ENCODE results near the gene RAI2.

The RAI2 gene

DNA sequence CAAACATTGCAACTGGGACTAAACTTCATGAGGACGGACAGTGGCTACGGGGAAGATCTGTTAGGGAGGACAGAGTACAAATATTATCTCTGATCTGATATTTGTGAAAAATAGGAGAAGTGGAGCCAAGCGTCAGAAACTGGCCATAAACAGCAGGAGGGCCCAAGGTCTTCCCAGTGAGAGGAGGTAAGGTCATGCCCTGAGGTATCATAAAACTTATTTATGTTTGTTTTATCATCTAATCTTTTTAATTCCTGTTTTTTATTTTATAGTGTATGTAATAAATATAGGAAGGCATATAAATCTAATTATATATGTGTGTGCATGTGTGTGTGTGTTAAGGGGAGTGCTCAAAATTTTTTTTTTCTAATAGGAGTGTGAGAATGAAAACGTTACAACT lies 51.8 kb downstream of the RAI2 start:
- no peaks in the 10 kb centered on the region for H3K4me1 ChIP-seq (ENCODE audit: control insufficient read depth, insufficient read depth, low read length)
- no peaks in the 10 kb centered on the region for H3K9me3 ChIP-seq (ENCODE audit: control insufficient read depth, insufficient read depth, low read depth, low read length)
- ChIA-PET CTCF (interaction anchor here (0.7 to 2.3 kb wide), 2 partner anchors 21 to 119 kb away, joined by 3 to 5 read pairs; no protein-coding TSS in a partner anchor), POLR2A (no interaction called here)
- H3K4me3 ChIP-seq (ENCODE audit: low read depth, low read length), result no peak overlapping the region
- no peaks in the 10 kb centered on the region for H3K36me3 ChIP-seq (ENCODE audit: control insufficient read depth in 2 of 2, insufficient read depth in 1 of 2, low read length in 2 of 2)
- no peak overlapping the region for H3K27ac ChIP-seq (ENCODE audit: extremely low read depth, low read depth, low read length)
- TF ChIP-seq OVOL3 (tag by site-specific recombination; IDR thresholded peaks at IDR 0.05), result no peak
- TF ChIP-seq ZFP37 (tag by site-specific recombination; IDR thresholded peaks at IDR 0.05), result no peak
- TF ChIP-seq ZNF175 (tag by site-specific recombination; IDR thresholded peaks at IDR 0.05), result no peak
- TF ChIP-seq, protein P1, sequence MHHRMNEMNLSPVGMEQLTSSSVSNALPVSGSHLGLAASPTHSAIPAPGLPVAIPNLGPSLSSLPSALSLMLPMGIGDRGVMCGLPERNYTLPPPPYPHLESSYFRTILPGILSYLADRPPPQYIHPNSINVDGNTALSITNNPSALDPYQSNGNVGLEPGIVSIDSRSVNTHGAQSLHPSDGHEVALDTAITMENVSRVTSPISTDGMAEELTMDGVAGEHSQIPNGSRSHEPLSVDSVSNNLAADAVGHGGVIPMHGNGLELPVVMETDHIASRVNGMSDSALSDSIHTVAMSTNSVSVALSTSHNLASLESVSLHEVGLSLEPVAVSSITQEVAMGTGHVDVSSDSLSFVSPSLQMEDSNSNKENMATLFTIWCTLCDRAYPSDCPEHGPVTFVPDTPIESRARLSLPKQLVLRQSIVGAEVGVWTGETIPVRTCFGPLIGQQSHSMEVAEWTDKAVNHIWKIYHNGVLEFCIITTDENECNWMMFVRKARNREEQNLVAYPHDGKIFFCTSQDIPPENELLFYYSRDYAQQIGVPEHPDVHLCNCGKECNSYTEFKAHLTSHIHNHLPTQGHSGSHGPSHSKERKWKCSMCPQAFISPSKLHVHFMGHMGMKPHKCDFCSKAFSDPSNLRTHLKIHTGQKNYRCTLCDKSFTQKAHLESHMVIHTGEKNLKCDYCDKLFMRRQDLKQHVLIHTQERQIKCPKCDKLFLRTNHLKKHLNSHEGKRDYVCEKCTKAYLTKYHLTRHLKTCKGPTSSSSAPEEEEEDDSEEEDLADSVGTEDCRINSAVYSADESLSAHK (tag by site-specific recombination; IDR thresholded peaks at IDR 0.05), result no peak
- no peak for TF ChIP-seq ZNF747 (tag by site-specific recombination; IDR thresholded peaks at IDR 0.05)
- TF ChIP-seq ZNF843 (tag by site-specific recombination; IDR thresholded peaks at IDR 0.05), result peak; percentile 88
- no peak for TF ChIP-seq KLF7 (tag by site-specific recombination; IDR thresholded peaks at IDR 0.05; ENCODE audit: borderline replicate concordance)
- no peak for TF ChIP-seq RBAK (tag by site-specific recombination; IDR thresholded peaks at IDR 0.05)
- peak; percentile 66; the same call in 1 of the 2 replicates for TF ChIP-seq HOXD13 (CRISPR knock-in tag; IDR thresholded peaks at IDR 0.05; ENCODE audit: borderline replicate concordance)
- TF ChIP-seq ZNF221 (tag by site-specific recombination; IDR thresholded peaks at IDR 0.05; ENCODE audit: borderline replicate concordance), result no peak
- 0 out of 2 replicates have a peak, but pooled peaks have one; percentile 17 for TF ChIP-seq ZNF423 (tag by site-specific recombination; IDR thresholded peaks at IDR 0.05)
- no peak for TF ChIP-seq ZNF311 (tag by site-specific recombination; IDR thresholded peaks at IDR 0.05; ENCODE audit: borderline replicate concordance)
- no peak for TF ChIP-seq ZSCAN30 (tag by site-specific recombination; IDR thresholded peaks at IDR 0.05)
- TF ChIP-seq, protein P2, sequence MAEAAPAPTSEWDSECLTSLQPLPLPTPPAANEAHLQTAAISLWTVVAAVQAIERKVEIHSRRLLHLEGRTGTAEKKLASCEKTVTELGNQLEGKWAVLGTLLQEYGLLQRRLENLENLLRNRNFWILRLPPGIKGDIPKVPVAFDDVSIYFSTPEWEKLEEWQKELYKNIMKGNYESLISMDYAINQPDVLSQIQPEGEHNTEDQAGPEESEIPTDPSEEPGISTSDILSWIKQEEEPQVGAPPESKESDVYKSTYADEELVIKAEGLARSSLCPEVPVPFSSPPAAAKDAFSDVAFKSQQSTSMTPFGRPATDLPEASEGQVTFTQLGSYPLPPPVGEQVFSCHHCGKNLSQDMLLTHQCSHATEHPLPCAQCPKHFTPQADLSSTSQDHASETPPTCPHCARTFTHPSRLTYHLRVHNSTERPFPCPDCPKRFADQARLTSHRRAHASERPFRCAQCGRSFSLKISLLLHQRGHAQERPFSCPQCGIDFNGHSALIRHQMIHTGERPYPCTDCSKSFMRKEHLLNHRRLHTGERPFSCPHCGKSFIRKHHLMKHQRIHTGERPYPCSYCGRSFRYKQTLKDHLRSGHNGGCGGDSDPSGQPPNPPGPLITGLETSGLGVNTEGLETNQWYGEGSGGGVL (tag by site-specific recombination; IDR thresholded peaks at IDR 0.05), result 0 out of 2 replicates have a peak, but pooled peaks have one; percentile 8
- TF ChIP-seq ZNF157 (tag by site-specific recombination; IDR thresholded peaks at IDR 0.05), result no peak
- no peak for TF ChIP-seq ZNF792 (tag by site-specific recombination; IDR thresholded peaks at IDR 0.05)
- TF ChIP-seq ZNF184 (tag by site-specific recombination; IDR thresholded peaks at IDR 0.05), result no peak
- TF ChIP-seq IKZF3 (tag by site-specific recombination; IDR thresholded peaks at IDR 0.05), result peak; percentile 66
- TF ChIP-seq GLI2 (tag by site-specific recombination; IDR thresholded peaks at IDR 0.05; ENCODE audit: borderline replicate concordance, low read depth), result peak; percentile 30; the same call in 1 of the 2 replicates
- TF ChIP-seq ZNF24 (tag by site-specific recombination; IDR thresholded peaks at IDR 0.05), result no peak
- TF ChIP-seq, protein P3, sequence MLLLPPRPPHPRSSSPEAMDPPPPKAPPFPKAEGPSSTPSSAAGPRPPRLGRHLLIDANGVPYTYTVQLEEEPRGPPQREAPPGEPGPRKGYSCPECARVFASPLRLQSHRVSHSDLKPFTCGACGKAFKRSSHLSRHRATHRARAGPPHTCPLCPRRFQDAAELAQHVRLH (tag by site-specific recombination; IDR thresholded peaks at IDR 0.05), result 0 out of 2 replicates have a peak, but pooled peaks have one; percentile 47
- no peak for TF ChIP-seq SP7 (tag by site-specific recombination; IDR thresholded peaks at IDR 0.05)
- no peak for TF ChIP-seq ZNF677 (tag by site-specific recombination; IDR thresholded peaks at IDR 0.05)
- TF ChIP-seq, protein P4, sequence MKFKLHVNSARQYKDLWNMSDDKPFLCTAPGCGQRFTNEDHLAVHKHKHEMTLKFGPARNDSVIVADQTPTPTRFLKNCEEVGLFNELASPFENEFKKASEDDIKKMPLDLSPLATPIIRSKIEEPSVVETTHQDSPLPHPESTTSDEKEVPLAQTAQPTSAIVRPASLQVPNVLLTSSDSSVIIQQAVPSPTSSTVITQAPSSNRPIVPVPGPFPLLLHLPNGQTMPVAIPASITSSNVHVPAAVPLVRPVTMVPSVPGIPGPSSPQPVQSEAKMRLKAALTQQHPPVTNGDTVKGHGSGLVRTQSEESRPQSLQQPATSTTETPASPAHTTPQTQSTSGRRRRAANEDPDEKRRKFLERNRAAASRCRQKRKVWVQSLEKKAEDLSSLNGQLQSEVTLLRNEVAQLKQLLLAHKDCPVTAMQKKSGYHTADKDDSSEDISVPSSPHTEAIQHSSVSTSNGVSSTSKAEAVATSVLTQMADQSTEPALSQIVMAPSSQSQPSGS (tag by site-specific recombination; IDR thresholded peaks at IDR 0.05; ENCODE audit: low read depth), result no peak
- TF ChIP-seq, protein P5, sequence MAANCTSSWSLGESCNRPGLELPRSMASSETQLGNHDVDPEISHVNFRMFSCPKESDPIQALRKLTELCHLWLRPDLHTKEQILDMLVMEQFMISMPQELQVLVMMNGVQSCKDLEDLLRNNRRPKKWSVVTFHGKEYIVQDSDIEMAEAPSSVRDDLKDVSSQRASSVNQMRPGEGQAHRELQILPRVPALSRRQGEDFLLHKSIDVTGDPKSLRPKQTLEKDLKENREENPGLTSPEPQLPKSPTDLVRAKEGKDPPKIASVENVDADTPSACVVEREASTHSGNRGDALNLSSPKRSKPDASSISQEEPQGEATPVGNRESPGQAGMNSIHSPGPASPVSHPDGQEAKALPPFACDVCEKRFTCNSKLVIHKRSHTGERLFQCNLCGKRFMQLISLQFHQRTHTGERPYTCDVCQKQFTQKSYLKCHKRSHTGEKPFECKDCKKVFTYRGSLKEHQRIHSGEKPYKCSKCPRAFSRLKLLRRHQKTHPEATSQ (tag by site-specific recombination; IDR thresholded peaks at IDR 0.05), result no peak
- TF ChIP-seq, protein P6, sequence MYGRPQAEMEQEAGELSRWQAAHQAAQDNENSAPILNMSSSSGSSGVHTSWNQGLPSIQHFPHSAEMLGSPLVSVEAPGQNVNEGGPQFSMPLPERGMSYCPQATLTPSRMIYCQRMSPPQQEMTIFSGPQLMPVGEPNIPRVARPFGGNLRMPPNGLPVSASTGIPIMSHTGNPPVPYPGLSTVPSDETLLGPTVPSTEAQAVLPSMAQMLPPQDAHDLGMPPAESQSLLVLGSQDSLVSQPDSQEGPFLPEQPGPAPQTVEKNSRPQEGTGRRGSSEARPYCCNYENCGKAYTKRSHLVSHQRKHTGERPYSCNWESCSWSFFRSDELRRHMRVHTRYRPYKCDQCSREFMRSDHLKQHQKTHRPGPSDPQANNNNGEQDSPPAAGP (tag by site-specific recombination; IDR thresholded peaks at IDR 0.05), result no peak
- no peak for TF ChIP-seq ZNF658 (tag by site-specific recombination; IDR thresholded peaks at IDR 0.05)
- no peak for TF ChIP-seq ZNF629 (tag by site-specific recombination; IDR thresholded peaks at IDR 0.05)
- no peak for TF ChIP-seq ZNF558 (tag by site-specific recombination; IDR thresholded peaks at IDR 0.05)
- no peak for TF ChIP-seq ZBTB8A (tag by site-specific recombination; IDR thresholded peaks at IDR 0.05)
- TF ChIP-seq ZNF37A (tag by site-specific recombination; IDR thresholded peaks at IDR 0.05), result no peak

Measured in HEK293 (cell line).